ENCODE data around the gene PIK3AP1.
A peak's percentile ranks its signal among the peaks of the same experiment; 100 is the strongest.

DNA sequence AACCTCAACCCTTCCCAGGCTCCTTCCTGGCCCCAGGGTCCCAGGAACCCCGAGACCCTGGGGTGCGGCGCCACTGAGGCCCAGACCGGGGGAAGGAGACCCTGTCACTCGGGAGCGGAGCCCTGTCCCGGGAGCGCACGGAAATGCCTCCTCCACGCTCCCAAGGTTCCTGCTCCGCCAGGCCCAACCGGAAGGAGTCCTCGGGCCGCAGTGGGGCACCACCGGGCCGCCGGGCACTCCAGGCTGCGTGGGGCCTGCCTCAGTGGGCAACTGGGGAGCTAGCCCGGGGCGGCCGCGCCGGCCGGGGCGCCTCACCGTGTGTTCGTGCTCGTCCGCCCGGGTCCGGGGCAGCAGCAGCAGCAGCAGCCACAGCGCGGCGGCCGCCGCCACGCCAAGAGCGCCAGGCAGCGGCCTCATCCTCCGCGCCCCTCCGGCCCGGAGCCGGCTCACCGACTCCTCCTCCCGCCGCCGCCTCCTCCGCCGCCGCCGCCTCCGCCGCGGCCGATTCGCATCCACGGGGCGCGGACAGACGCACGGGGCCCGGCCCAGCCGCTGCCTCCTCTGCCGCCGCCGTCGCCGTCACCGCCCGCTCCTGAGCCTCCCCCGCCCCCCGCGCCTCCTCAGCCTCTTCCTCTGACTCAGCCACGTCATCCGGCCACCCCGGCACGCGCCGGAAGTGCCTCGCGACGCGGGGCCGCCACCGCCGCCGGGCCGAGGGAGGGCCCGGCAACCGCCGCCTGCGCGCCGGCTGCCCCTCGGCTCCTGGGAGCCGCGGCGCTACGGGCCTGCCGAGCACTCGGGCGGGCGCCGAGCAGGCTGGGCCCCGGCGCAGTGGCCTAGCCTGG is 133.7 kb downstream of the PIK3AP1 start, which contains the start of gene TM9SF3:
- TF ChIP-seq, protein P1, sequence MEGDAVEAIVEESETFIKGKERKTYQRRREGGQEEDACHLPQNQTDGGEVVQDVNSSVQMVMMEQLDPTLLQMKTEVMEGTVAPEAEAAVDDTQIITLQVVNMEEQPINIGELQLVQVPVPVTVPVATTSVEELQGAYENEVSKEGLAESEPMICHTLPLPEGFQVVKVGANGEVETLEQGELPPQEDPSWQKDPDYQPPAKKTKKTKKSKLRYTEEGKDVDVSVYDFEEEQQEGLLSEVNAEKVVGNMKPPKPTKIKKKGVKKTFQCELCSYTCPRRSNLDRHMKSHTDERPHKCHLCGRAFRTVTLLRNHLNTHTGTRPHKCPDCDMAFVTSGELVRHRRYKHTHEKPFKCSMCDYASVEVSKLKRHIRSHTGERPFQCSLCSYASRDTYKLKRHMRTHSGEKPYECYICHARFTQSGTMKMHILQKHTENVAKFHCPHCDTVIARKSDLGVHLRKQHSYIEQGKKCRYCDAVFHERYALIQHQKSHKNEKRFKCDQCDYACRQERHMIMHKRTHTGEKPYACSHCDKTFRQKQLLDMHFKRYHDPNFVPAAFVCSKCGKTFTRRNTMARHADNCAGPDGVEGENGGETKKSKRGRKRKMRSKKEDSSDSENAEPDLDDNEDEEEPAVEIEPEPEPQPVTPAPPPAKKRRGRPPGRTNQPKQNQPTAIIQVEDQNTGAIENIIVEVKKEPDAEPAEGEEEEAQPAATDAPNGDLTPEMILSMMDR (IDR thresholded peaks at IDR 0.05): peak in 3 of 4 experiments; percentile 30 to 36 (median 36)
- peak; percentile 88 to 90 for TF ChIP-seq POLR2A (IDR thresholded peaks at IDR 0.05)

Measured in gastroesophageal sphincter (tissue), 3 donors.